GM18858 (cell line): ENCODE measurements around the gene GALNT14.

Source experiments
- ATAC-seq: cut with Tn5 transposase; IDR thresholded peaks from one replicate; pipeline ENCODE4 v1.9.1; 2021; ENCODE audit not compliant: unreplicated experiment

GALNT14 gene

GRCh38 chr2:31136000-31136399, 2.2 kb downstream of the GALNT14 start:
- no peak for ATAC-seq

GRCh38 chr2:31134480-31134879, 3.8 kb downstream of the GALNT14 start:
- no peak for ATAC-seq

GRCh38 chr2:31132786-31133185, 5.5 kb downstream of the GALNT14 start:
- no peak for ATAC-seq

- no peak for ATAC-seq
These were observed 6.4 kb downstream of the GALNT14 start for GRCh38 chr2:31131871-31132270.

GRCh38 chr2:31129375-31130171, 8.7 kb downstream of the GALNT14 start:
- no peak for ATAC-seq

GRCh38 chr2:31127931-31128330, 10.3 kb downstream of the GALNT14 start:
- no peak for ATAC-seq

GRCh38 chr2:31125918-31126695, 12.1 kb downstream of the GALNT14 start:
- ATAC-seq, result no peak

GRCh38 chr2:31124904-31125303, 13.3 kb downstream of the GALNT14 start:
- ATAC-seq, result no peak

- no peak for ATAC-seq
These were observed 16.1 kb downstream of the GALNT14 start for GRCh38 chr2:31122133-31122532.

GRCh38 chr2:31113765-31114164, 24.5 kb downstream of the GALNT14 start:
- no peak for ATAC-seq

- ATAC-seq, result no peak
These were observed 25.7 kb downstream of the GALNT14 start for GRCh38 chr2:31112544-31112943.

- ATAC-seq, result no peak
These were observed 27.2 kb downstream of the GALNT14 start for GRCh38 chr2:31110998-31111397.

GRCh38 chr2:31110431-31110830, 27.8 kb downstream of the GALNT14 start:
- ATAC-seq, result no peak

GRCh38 chr2:31109633-31110192, 28.5 kb downstream of the GALNT14 start:
- no peak for ATAC-seq

GRCh38 chr2:31108561-31109286, 29.5 kb downstream of the GALNT14 start:
- no peak for ATAC-seq

- ATAC-seq, result no peak
These were observed 30.5 kb downstream of the GALNT14 start for GRCh38 chr2:31107591-31108300.

GRCh38 chr2:31101701-31102100, 36.5 kb downstream of the GALNT14 start:
- no peak for ATAC-seq

GRCh38 chr2:31097962-31098613, 40.2 kb downstream of the GALNT14 start:
- ATAC-seq, result no peak

GRCh38 chr2:31090188-31090587, 48.1 kb downstream of the GALNT14 start:
- no peak for ATAC-seq

GRCh38 chr2:31089645-31090044, 48.6 kb downstream of the GALNT14 start:
- no peak for ATAC-seq
